Brain pericyte (primary cell): Measurements from ENCODE around the gene SAG.
"Not testable (repeated sequence)": the region's sequence is repeated elsewhere in the genome, so short reads cannot be mapped to it uniquely, and the experiment has no call there.

Experiments
- DNase-seq: peaks from one replicate; pipeline ENCODE4 v3.0.0-alpha.2; 2012; ENCODE audit warnings: low read depth, low spot score

The SAG gene

GRCh38 chr2:233354971-233355574 lies 47.5 kb downstream of the SAG start:
- DNase-seq, result no peak

- DNase-seq, result no peak
Measured at GRCh38 chr2:233355916-233356315, 48.3 kb downstream of the SAG start.

- DNase-seq, result no peak
Measured at GRCh38 chr2:233356546-233357308, 49.1 kb downstream of the SAG start.

- DNase-seq, result no peak
Measured at GRCh38 chr2:233358335-233358734, 50.7 kb downstream of the SAG start.

- no peak for DNase-seq
Measured at GRCh38 chr2:233358947-233359346, 51.3 kb downstream of the SAG start.

- no peak for DNase-seq
Measured at GRCh38 chr2:233359823-233360222, 52.2 kb downstream of the SAG start.

GRCh38 chr2:233360771-233361176 lies 53.2 kb downstream of the SAG start:
- DNase-seq, result no peak

- DNase-seq, result no peak
Measured at GRCh38 chr2:233361297-233361696, 53.7 kb downstream of the SAG start.

GRCh38 chr2:233362742-233363141 lies 55.1 kb downstream of the SAG start:
- no peak for DNase-seq

- DNase-seq, result no peak
Measured at GRCh38 chr2:233363744-233364235, 56.2 kb downstream of the SAG start.

- no peak for DNase-seq
Measured at GRCh38 chr2:233365861-233366520, 58.4 kb downstream of the SAG start.

- DNase-seq, result no peak
Measured at GRCh38 chr2:233367586-233367985, 60.0 kb downstream of the SAG start.

- no peak for DNase-seq
Measured at GRCh38 chr2:233368756-233369155, 61.1 kb downstream of the SAG start.

GRCh38 chr2:233369462-233369861 lies 61.8 kb downstream of the SAG start:
- no peak for DNase-seq

- DNase-seq, result no peak
Measured at GRCh38 chr2:233369897-233370685, 62.5 kb downstream of the SAG start.

- DNase-seq, result no peak
Measured at GRCh38 chr2:233371641-233372040, 64.0 kb downstream of the SAG start.

- no peak for DNase-seq
Measured at GRCh38 chr2:233372855-233373254, 65.2 kb downstream of the SAG start.

GRCh38 chr2:233373316-233373715 lies 65.7 kb downstream of the SAG start:
- DNase-seq, result no peak

GRCh38 chr2:233374776-233375175 lies 67.2 kb downstream of the SAG start:
- DNase-seq, result not testable (repeated sequence)

GRCh38 chr2:233375490-233376314 lies 68.1 kb downstream of the SAG start:
- DNase-seq, result no peak

- no peak for DNase-seq
Measured at GRCh38 chr2:233379034-233379433, 71.4 kb downstream of the SAG start.
